Parathyroid adenoma (tissue), 2 donors: Measurements from ENCODE around the gene RUSC2.
"Not testable (repeated sequence)": the region's sequence is repeated elsewhere in the genome, so short reads cannot be mapped to it uniquely, and the experiment has no call there.

Experiments
- H2AFZ ChIP-seq: fragments of 300-600 bp; sonication (generic); one replicate; pipeline ENCODE4 v1.7.0; 2017; ENCODE audit warnings: antibody characterized with exemption, mild to moderate bottlenecking
- H3K27ac ChIP-seq: fragments of 300-600 bp; sonication (generic); one replicate; pipeline ENCODE4 v1.7.0; 2017
- H3K27me3 ChIP-seq: fragments of 300-600 bp; sonication (generic); one replicate; pipeline ENCODE4 v1.7.0; 2017; ENCODE audit warnings: low read length; ENCODE audit not compliant: control insufficient read depth, insufficient read depth
- H3K36me3 ChIP-seq: fragments of 300-600 bp; sonication (generic); one replicate; pipeline ENCODE4 v1.7.0; 2017; ENCODE audit warnings: low read length; ENCODE audit not compliant: control insufficient read depth, insufficient read depth
- H3K4me1 ChIP-seq: fragments of 300-600 bp; sonication (generic); one replicate; pipeline ENCODE4 v1.7.0; 2017; ENCODE audit warnings: control low read depth
- H3K4me2 ChIP-seq: fragments of 300-600 bp; sonication (generic); one replicate; pipeline ENCODE4 v1.7.0; 2017; ENCODE audit warnings: low read length
- H3K4me3 ChIP-seq: fragments of 300-600 bp; sonication (generic); one replicate; pipeline ENCODE4 v1.7.0; 2017; ENCODE audit warnings: low read depth, low read length
- H3K79me2 ChIP-seq: fragments of 300-600 bp; sonication (generic); one replicate; pipeline ENCODE4 v1.7.0; 2017; ENCODE audit warnings: control low read depth
- H3K9ac ChIP-seq: fragments of 300-600 bp; sonication (generic); one replicate; pipeline ENCODE4 v1.7.0; 2017; ENCODE audit warnings: mild to moderate bottlenecking
- H3K9me3 ChIP-seq: fragments of 300-600 bp; sonication (generic); one replicate; pipeline ENCODE4 v1.7.0; 2017; ENCODE audit warnings: low read length; ENCODE audit not compliant: control insufficient read depth
- TF ChIP-seq, protein P1 (sequence below): fragments of 300-600 bp; sonication (generic); IDR thresholded peaks from one replicate; pipeline ENCODE4 v1.7.0; 2017; ENCODE audit warnings: antibody characterized with exemption, mild to moderate bottlenecking
- donor health status: primary hyperparathyroidism.

RUSC2 gene

GRCh38 chr9:35526087-35526801, 36.3 kb downstream of the RUSC2 start:
- H3K79me2 ChIP-seq: no peaks in the 10 kb centered on the region
- H3K9ac ChIP-seq: no peak overlapping the region
- no peak overlapping the region for H3K27ac ChIP-seq
- no peaks in the 10 kb centered on the region for H3K27me3 ChIP-seq
- TF ChIP-seq, protein P1, sequence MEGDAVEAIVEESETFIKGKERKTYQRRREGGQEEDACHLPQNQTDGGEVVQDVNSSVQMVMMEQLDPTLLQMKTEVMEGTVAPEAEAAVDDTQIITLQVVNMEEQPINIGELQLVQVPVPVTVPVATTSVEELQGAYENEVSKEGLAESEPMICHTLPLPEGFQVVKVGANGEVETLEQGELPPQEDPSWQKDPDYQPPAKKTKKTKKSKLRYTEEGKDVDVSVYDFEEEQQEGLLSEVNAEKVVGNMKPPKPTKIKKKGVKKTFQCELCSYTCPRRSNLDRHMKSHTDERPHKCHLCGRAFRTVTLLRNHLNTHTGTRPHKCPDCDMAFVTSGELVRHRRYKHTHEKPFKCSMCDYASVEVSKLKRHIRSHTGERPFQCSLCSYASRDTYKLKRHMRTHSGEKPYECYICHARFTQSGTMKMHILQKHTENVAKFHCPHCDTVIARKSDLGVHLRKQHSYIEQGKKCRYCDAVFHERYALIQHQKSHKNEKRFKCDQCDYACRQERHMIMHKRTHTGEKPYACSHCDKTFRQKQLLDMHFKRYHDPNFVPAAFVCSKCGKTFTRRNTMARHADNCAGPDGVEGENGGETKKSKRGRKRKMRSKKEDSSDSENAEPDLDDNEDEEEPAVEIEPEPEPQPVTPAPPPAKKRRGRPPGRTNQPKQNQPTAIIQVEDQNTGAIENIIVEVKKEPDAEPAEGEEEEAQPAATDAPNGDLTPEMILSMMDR: no peak
- H3K4me3 ChIP-seq: no peak overlapping the region
- H3K4me1 ChIP-seq: no peaks in the 10 kb centered on the region
- no peaks in the 10 kb centered on the region for H3K9me3 ChIP-seq
- H2AFZ ChIP-seq: no peak overlapping the region
- H3K4me2 ChIP-seq: no peak overlapping the region
- no peaks in the 10 kb centered on the region for H3K36me3 ChIP-seq

DNA sequence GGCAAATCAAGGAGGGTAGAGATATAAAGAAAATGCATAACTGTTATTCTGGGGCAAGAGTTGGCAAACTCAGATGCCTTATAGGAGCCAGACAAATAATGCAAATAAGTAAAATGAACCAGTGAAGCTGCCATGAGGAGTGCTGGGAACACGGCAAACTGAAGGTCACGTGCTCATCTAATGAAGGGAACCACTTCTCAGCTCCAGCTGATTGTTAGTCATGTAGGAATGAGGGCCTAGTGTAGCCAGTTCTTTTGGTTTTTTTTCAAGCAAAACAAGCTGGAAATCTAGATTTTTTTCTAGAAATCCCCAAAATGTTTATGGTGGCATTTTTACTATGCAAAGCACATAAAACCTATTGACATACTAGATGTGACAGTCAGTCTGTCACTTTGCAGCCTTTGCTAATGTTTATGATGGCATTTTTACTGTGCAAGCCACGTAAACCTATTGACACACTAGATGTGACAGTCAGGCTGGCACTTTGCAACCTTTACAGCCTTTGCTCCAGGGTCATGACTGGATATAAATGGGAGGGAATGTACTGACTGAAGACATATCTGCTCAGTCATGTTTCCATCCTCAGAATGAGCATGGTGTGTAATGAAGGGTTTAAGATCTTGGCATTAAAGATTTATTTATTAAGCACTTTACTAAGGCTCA, 39.4 kb downstream of the RUSC2 start:
- no peaks in the 10 kb centered on the region for H3K79me2 ChIP-seq
- no peak overlapping the region for H3K9ac ChIP-seq
- H3K4me3 ChIP-seq: no peak overlapping the region
- no peaks in the 10 kb centered on the region for H3K9me3 ChIP-seq
- H3K27ac ChIP-seq: no peak overlapping the region
- H3K27me3 ChIP-seq: no peaks in the 10 kb centered on the region
- H3K4me1 ChIP-seq: no peaks in the 10 kb centered on the region
- TF ChIP-seq, protein P1: no peak
- no peak overlapping the region for H2AFZ ChIP-seq
- no peak overlapping the region for H3K4me2 ChIP-seq
- H3K36me3 ChIP-seq: no peaks in the 10 kb centered on the region

DNA sequence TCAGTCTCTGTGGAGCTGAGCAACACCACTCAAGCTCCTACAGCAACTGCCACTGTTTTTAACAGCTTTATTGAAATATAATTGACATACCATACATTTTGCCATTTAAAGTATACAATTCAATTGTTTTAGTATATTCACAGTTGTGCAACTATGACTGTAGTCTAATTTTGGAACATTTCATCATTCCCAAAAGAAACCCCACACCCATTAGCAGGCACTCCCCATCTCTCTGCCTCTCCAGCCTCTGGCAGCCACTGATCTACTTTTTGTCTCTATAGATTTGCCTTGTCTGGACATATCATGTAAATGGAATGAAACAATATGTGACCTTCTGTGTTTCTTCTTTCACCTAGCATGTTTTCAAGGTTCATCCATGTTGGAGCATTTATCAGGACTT, 43.5 kb downstream of the RUSC2 start:
- Histone ChIP-seq H3K4me1 (no peaks in the 10 kb centered on the region), H3K9me3 (no peaks in the 10 kb centered on the region)

GRCh38 chr9:35534921-35535320, 45.0 kb downstream of the RUSC2 start:
- not testable (repeated sequence) for H3K9ac ChIP-seq, H3K79me2 ChIP-seq, H3K4me3 ChIP-seq, H3K36me3 ChIP-seq, H3K9me3 ChIP-seq, H3K4me1 ChIP-seq, H2AFZ ChIP-seq, H3K27ac ChIP-seq, H3K4me2 ChIP-seq, H3K27me3 ChIP-seq

More for the DNA sequence above, 43.5 kb downstream of the RUSC2 start:
- TF ChIP-seq, protein P1: no peak
- no peak overlapping the region for H3K4me2 ChIP-seq
- no peak overlapping the region for H3K9ac ChIP-seq
- H3K79me2 ChIP-seq: no peaks in the 10 kb centered on the region
- no peaks in the 10 kb centered on the region for H3K36me3 ChIP-seq
- H3K27me3 ChIP-seq: no peaks in the 10 kb centered on the region
- no peak overlapping the region for H2AFZ ChIP-seq
- no peak overlapping the region for H3K27ac ChIP-seq
- no peak overlapping the region for H3K4me3 ChIP-seq

DNA sequence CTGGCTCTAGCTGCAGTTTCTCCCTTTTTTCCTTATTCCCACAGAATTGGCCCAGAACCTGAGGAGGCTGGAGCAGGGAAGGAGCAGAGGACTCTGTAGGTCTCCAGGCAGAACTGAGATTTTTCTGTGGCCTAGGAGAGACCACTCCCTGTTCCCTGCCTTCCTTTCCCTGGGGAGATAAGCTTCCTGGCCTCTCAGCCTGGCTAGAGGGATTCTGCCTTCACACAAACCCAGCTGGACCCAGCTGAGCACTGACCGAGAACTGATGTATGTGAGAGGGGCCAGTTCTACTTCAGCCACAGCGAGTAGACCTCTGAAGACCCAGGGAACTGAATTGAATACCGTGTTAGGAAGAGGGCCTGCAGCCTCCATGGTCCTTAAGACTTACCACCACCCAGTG, 48.0 kb downstream of the RUSC2 start:
- no peaks in the 10 kb centered on the region for H3K9me3 ChIP-seq
- H3K9ac ChIP-seq: no peak overlapping the region
- no peak overlapping the region for H2AFZ ChIP-seq
- H3K27me3 ChIP-seq: no peaks in the 10 kb centered on the region
- H3K4me2 ChIP-seq: peak overlapping the region; percentile 9
- peak overlapping the region; percentile 70 for H3K27ac ChIP-seq
- H3K79me2 ChIP-seq: no peaks in the 10 kb centered on the region
- H3K36me3 ChIP-seq: no peaks in the 10 kb centered on the region
- no peaks in the 10 kb centered on the region for H3K4me1 ChIP-seq
- TF ChIP-seq, protein P1: no peak
- H3K4me3 ChIP-seq: peak overlapping the region; percentile 39
